Effector memory CD4-positive, alpha-beta T cell (primary cell): ENCODE data around the gene CHCHD3.

ENCODE experiments used
- DNase-seq, 3 donors: peaks; one replicate each; pipeline ENCODE4 v3.0.0-alpha.2; 2020
- H3K27ac ChIP-seq: 2 replicates; pipeline ENCODE4 v1.7.0; 2013; ENCODE audit warnings: mild to moderate bottlenecking, low read length, moderate library complexity; ENCODE audit not compliant: insufficient read depth, poor library complexity, severe bottlenecking
- H3K27me3 ChIP-seq: replicated peaks from 2 replicates; pipeline ENCODE4 v1.7.0; 2013; ENCODE audit warnings: mild to moderate bottlenecking, low read length; ENCODE audit not compliant: insufficient read depth, control insufficient read depth, poor library complexity, severe bottlenecking
- H3K36me3 ChIP-seq: 2 replicates; pipeline ENCODE4 v1.7.0; 2013; ENCODE audit warnings: mild to moderate bottlenecking, low read length, moderate library complexity; ENCODE audit not compliant: control insufficient read depth, insufficient read depth
- H3K4me1 ChIP-seq: 2 replicates; pipeline ENCODE4 v1.7.0; 2013; ENCODE audit warnings: low read length, mild to moderate bottlenecking; ENCODE audit not compliant: control insufficient read depth, insufficient read depth, poor library complexity, severe bottlenecking
- H3K4me3 ChIP-seq: 2 replicates; pipeline ENCODE4 v1.7.0; 2013; ENCODE audit warnings: low read length, low read depth, mild to moderate bottlenecking; ENCODE audit not compliant: insufficient read depth, poor library complexity, severe bottlenecking
- H3K9me3 ChIP-seq: 2 replicates; pipeline ENCODE4 v1.7.0; 2013; ENCODE audit warnings: mild to moderate bottlenecking, low read length, moderate library complexity; ENCODE audit not compliant: control insufficient read depth

Gene CHCHD3

DNA sequence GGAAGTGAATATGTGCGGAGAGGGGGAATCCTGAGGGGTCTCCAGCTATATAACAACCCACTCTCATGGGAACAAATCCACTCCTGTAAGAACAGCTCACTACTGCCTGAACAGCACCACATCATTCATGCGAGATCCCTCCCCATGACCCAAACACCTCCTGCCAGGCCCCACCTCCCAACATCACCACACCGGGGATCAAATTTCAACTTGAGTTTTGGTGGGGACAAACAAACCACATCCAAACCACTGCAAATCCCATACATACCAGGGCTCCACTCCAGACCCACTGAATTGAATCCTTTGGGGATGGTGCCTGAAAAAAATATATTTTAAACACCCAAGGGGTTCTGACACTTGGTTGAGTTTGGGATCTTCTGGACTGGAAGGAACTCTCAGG is 324.1 kb downstream of the CHCHD3 start:
- no peak overlapping the region for H3K27ac ChIP-seq
- no peaks in the 10 kb centered on the region for H3K27me3 ChIP-seq
- DNase-seq = no peak

DNA sequence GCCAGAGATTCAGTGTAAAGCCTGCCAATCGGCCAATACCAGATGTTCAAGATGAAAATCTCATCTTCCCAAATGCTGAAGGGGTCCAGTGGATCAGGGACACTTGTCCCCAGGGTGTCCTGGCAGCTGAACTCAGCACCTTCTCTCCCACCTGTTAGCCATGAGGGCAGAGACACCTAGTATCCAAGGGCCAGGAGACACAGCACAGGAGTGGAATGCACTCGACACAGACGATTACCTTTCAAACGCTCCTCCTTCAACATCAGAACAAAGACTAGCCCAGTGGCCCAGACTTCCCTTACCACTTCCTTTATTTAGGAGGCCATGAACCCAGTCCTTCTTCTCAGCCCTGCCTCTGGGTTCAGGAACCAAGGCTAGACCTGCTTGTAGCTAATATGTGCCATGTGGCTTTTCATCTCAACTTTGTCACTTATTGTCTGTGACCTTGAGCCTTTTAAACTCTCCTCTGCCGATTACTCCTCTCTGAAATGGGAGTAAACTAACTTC is 325.4 kb downstream of the CHCHD3 start:
- Histone ChIP-seq H3K4me1 (no peaks in the 10 kb centered on the region), H3K27me3 (no peaks in the 10 kb centered on the region), H3K4me3 (no peak overlapping the region), H3K27ac (no peak overlapping the region), H3K36me3 (no peaks in the 10 kb centered on the region), H3K9me3 (no peaks in the 10 kb centered on the region)
- DNase-seq = no peak

More for the DNA sequence above, 324.1 kb downstream of the CHCHD3 start:
- H3K4me3 ChIP-seq = no peak overlapping the region
- H3K36me3 ChIP-seq = no peaks in the 10 kb centered on the region
- H3K9me3 ChIP-seq = no peaks in the 10 kb centered on the region
- no peaks in the 10 kb centered on the region for H3K4me1 ChIP-seq

DNA sequence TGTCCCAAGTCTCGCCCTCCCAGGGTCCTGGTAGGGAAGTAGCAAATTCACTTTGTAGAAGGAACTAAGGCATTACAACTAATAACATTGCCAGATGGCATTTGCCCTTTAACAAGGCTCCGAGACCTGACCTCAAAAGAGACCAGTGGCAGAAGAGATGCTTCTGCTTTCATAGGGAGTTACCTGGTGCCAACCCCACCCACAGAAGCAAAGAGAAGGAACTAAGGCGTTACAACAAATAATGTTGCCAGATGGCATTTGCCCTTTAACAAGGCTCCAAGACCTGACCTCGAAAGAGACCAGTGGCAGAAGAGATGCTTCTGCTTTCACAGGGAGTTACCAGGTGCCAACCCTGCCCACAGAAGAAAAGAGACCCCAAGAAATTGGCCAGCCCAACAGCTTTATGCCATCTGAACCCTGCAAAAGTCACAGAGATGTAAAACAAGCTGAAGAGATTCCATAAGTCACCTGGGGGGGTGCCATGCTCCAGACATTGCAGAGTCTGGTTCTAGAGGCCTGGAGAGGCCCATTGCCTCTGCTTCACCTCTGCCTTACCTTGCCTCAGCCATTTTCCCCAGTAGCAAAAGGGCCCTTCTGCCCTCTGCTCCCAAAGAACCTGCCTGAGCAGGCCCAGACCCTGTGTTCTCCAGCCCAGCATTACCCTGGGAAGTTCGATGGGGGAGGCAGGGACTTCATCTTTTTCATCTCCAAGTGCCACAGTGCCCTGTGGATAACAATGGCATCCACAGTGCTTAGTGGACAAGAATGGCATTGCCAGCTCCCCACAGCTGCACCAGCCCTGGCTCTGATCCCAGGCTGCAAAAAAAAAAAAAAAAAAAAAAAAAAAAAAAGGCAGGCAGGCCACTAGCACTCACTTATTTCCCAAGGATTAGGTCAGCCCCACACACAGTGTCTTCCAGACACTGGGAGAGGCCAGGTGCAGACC is 326.1 kb downstream of the CHCHD3 start:
- no peaks in the 10 kb centered on the region for H3K27me3 ChIP-seq
- no peak overlapping the region for H3K27ac ChIP-seq
- no peak for DNase-seq

DNA sequence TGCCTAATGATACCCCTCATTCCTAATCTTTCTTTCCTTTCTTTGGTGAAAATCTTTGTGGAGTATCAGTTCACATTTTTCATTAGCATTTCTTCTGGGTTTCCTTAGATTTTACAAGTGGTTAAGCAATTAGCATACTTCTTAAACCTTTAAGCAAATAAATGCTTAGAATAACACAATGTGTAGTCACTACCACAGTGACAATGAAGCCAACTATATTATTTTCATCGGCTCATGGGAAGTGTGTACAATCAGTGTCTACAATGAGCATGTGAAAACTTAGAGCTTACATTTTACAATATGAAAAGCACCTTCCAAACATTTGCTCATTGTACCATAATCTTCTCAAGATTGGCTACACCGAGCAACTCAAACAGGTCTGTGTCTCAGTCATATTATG is 329.5 kb downstream of the CHCHD3 start:
- Histone ChIP-seq H3K4me1 (no peaks in the 10 kb centered on the region), H3K9me3 (no peaks in the 10 kb centered on the region), H3K27me3 (no peaks in the 10 kb centered on the region), H3K4me3 (no peak overlapping the region), H3K36me3 (no peaks in the 10 kb centered on the region), H3K27ac (no peak overlapping the region)
- no peak for DNase-seq

More for the DNA sequence above, 326.1 kb downstream of the CHCHD3 start:
- Histone ChIP-seq H3K9me3 (no peaks in the 10 kb centered on the region), H3K4me1 (no peaks in the 10 kb centered on the region), H3K36me3 (no peaks in the 10 kb centered on the region), H3K4me3 (no peak overlapping the region)

DNA sequence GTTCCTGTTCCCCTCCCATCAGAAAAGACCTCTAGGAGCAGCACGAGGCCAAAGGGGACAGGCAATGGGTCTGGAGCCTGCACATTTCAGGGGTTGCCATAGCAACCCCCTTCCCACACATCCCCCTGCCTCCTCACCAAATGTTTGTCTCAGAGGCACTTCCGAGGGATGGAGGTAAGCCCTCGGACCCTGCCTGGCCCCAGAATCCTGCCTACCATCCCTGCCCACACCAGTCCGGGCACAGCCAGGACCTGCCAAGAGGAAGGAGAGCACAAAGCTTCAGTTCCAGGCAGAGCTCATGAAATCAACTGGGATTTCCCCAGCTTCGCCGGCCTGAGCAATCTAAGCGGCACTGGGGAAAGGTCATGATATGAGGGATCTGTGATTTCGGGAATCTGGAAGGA is 330.6 kb downstream of the CHCHD3 start:
- no peak overlapping the region for H3K4me3 ChIP-seq
- no peak overlapping the region for H3K27ac ChIP-seq
- H3K9me3 ChIP-seq = no peaks in the 10 kb centered on the region
- no peaks in the 10 kb centered on the region for H3K27me3 ChIP-seq
- DNase-seq = no peak
- H3K4me1 ChIP-seq = no peaks in the 10 kb centered on the region
- H3K36me3 ChIP-seq = no peaks in the 10 kb centered on the region

DNA sequence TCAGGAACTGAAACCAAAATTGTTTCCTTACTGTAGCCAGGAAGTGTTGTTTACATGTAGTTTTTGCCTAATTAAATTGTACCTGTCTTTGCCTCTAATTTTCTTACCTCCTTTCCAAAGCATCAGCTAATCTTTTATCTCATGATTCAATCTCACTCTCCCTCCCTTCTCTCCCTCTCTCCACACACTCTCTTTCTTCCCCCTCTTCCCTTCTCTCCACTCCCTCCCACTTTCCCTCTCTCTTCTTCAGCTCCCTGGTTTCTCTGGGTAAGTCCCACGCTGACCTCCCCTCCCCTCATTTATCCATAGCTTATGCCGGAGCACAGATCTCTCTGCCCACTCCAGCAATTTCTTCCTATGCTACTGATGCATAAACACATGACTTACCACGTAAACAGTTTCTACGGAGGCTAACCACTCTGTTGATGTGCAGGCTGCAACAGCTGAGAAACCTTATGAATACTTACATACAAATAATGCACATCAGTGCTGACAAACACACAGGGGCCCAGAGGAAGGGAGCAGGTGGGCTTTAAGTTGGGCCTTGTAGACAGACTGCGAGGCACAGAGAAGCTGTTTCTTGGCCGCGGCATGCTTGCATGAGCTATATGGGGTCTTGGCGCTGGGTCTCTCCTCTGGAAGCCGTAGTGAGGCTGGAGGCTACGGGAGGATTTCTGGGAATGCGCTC is 331.2 kb downstream of the CHCHD3 start:
- DNase-seq = no peak
- Histone ChIP-seq H3K4me1 (no peaks in the 10 kb centered on the region), H3K27me3 (no peaks in the 10 kb centered on the region), H3K4me3 (no peak overlapping the region), H3K36me3 (no peaks in the 10 kb centered on the region), H3K27ac (no peak overlapping the region), H3K9me3 (no peaks in the 10 kb centered on the region)

DNA sequence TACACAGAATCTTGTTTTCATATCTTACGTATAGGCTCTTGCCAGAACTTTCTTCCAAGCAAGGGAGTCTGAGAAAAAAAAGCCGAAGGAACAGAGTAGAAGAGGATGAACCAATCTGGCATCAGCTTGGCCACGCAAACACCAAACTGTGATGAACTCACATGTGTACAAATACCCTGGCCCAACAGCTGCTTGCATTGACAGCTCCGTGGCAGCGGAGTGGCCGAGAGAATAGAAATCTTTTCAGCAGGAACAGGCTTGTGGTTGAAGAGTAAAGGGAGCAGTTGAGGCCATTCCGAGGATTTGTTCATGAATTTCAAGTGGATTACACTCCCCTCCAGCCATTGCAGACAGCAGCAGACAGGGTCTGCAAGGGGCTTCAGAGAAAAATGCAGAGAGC is 331.8 kb downstream of the CHCHD3 start:
- no peak for DNase-seq
- no peaks in the 10 kb centered on the region for H3K4me1 ChIP-seq
- no peak overlapping the region for H3K4me3 ChIP-seq
- H3K9me3 ChIP-seq = no peaks in the 10 kb centered on the region
- H3K27ac ChIP-seq = no peak overlapping the region
- H3K36me3 ChIP-seq = no peaks in the 10 kb centered on the region
- no peaks in the 10 kb centered on the region for H3K27me3 ChIP-seq

DNA sequence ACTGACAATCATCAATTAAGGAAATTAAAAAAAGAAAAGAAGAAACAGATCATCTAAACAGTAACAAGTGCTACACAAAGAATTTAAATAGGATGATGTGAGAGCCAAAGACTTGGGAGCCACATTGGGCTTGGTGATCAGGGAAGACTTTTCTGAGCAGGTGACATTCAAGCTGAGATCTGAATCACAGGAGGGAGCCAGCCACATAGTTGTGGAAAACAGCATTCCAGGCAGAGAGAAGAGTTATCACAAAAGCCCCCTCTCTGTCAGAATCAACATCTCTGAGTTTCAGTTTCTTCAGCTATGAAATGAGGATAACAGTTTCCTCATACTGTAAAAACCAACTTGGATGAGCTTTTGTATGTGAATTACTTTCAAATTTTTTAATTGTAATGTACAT is 336.4 kb downstream of the CHCHD3 start:
- Histone ChIP-seq H3K27ac (no peak overlapping the region), H3K4me3 (no peak overlapping the region)

DNA sequence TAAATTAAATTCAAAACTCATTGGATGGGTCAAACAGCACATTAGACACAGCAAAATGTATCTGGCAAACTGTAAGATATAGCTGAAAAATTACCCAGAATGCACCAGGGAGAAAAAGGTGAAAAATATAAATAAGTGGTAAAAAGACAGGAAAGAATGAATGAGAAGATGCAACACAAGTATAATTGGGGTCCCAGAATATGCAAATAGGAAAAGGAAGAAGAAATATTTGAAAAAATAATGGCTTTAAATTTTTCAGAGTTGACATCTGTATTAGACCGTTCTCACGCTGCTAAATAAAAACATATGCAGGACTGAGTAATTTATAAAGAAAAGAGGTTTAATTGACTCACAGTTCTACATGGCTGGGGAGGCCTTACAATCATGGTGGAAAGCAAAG is 337.9 kb downstream of the CHCHD3 start:
- Histone ChIP-seq H3K4me3 (no peak overlapping the region), H3K4me1 (no peaks in the 10 kb centered on the region), H3K9me3 (no peaks in the 10 kb centered on the region), H3K27ac (no peak overlapping the region), H3K36me3 (no peaks in the 10 kb centered on the region), H3K27me3 (no peaks in the 10 kb centered on the region)
- DNase-seq = no peak

More for the DNA sequence above, 336.4 kb downstream of the CHCHD3 start:
- Histone ChIP-seq H3K4me1 (no peaks in the 10 kb centered on the region), H3K36me3 (no peaks in the 10 kb centered on the region), H3K27me3 (no peaks in the 10 kb centered on the region), H3K9me3 (no peaks in the 10 kb centered on the region)
- DNase-seq = no peak

DNA sequence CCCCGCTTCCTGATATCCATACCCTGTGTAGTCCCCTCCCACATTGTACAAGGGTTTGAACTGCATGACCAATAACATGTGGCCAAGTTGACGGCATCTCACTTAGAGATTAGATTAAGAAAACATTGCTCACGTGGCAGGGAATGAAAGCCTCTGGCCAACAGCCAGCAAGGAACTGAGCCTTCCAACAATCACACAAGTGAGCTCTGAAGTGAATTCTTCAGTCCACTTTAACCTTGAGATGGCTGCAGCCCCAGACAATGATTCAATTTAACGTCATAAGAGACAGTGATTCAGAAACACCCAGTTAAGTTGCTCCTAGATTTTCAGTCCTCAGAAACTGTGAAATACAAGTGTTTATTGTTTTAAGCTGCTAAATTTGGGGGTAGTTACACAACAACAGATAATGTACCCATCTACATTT is 339.7 kb downstream of the CHCHD3 start:
- no peak for DNase-seq
- Histone ChIP-seq H3K9me3 (no peaks in the 10 kb centered on the region), H3K27me3 (no peaks in the 10 kb centered on the region), H3K27ac (no peak overlapping the region), H3K4me3 (no peak overlapping the region), H3K36me3 (no peaks in the 10 kb centered on the region), H3K4me1 (no peaks in the 10 kb centered on the region)
